GM12864 (cell line): ENCODE measurements around the gene KIF23.

Experiments used
- DNase-seq: peaks from one replicate; pipeline ENCODE4 v3.0.0-alpha.2; 2011; ENCODE audit warnings: low read depth
- H3K4me3 ChIP-seq: 2 replicates; pipeline ENCODE4 v1.5.1; 2011; ENCODE audit warnings: mild to moderate bottlenecking, low read depth, low read length, control low read depth
- CTCF ChIP-seq: IDR thresholded peaks from 2 replicates; pipeline ENCODE4 v1.5.1; 2011; ENCODE audit warnings: low read depth, mild to moderate bottlenecking, moderate library complexity, low read length, control low read depth, inconsistent platforms; ENCODE audit errors: missing control alignments

KIF23 gene

GRCh38 chr15:69421498-69421897, 7.3 kb downstream of the KIF23 start:
- DNase-seq, result no peak
- no peak for TF ChIP-seq CTCF
- H3K4me3 ChIP-seq, result no peak overlapping the region

- DNase-seq, result no peak
- TF ChIP-seq CTCF, result no peak
- no peak overlapping the region for H3K4me3 ChIP-seq
These were observed 8.3 kb downstream of the KIF23 start for GRCh38 chr15:69422336-69422895.

GRCh38 chr15:69424001-69424400, 9.9 kb downstream of the KIF23 start:
- TF ChIP-seq CTCF, result no peak
- DNase-seq, result no peak
- no peak overlapping the region for H3K4me3 ChIP-seq

- no peak for DNase-seq
- H3K4me3 ChIP-seq, result no peak overlapping the region
- no peak for TF ChIP-seq CTCF
These were observed 10.7 kb downstream of the KIF23 start for GRCh38 chr15:69424748-69425413.

- DNase-seq, result no peak
- TF ChIP-seq CTCF, result no peak
- H3K4me3 ChIP-seq, result no peak overlapping the region
These were observed 19.7 kb downstream of the KIF23 start for GRCh38 chr15:69433831-69434230.

GRCh38 chr15:69434238-69434637, 20.1 kb downstream of the KIF23 start:
- TF ChIP-seq CTCF, result no peak
- no peak overlapping the region for H3K4me3 ChIP-seq
- no peak for DNase-seq

GRCh38 chr15:69434679-69435078, 20.5 kb downstream of the KIF23 start:
- no peak for TF ChIP-seq CTCF
- DNase-seq, result no peak
- H3K4me3 ChIP-seq, result no peak overlapping the region
